ENCODE results near the gene KDM4B.
"Not testable (repeated sequence)": the region's sequence is repeated elsewhere in the genome, so short reads cannot be mapped to it uniquely, and the experiment has no call there.

KDM4B gene

GRCh38 chr19:5158549-5159134 lies 189.7 kb downstream of the KDM4B start:
- in situ Hi-C loops (cut with HindIII; ENCODE audit: low sequenced_read_pairs): not testable (repeated sequence)

- in situ Hi-C loops (cut with HindIII; ENCODE audit: low sequenced_read_pairs): not testable (repeated sequence)
Observed at GRCh38 chr19:5160158-5160795, 191.4 kb downstream of the KDM4B start.

DNA sequence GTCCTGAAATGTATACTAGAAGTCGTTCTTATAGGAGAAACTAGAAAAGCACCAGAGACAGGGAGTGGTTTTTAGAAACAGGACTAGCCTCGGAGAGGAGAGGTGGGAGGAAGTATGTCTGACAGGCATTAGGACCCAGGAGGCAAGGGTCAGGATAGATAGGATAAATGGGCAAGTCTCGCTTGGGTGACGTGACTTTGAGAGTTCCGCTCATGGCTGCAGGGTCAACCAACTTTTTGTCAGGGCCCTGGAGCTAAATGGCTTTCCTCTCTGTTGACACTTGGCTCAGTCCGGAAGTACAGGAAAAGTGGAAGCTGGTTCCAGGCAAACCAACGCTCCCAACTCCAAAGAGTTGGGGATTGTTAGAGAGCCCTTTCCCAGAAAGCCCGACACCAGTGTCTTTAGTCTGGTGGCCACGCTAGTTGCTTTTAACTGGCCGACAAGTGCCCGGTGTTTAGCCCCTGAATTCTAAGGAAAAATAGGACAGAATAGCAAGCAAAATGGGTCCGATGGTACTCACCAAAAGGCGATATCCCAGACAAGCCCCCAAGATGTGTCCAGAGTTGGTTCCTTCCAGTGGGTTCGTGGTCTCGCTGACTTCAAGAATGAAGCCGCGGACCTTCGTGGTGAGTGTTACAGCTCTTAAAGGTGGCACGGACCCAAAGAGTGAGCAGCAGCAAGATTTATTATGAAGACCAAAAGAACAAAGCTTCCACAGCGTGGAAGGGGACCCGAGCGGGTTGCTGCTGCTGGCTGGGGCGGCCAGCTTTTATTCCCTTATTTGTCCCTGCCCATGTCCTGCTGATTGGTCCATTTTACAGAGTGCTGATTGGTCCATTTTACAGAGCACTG lies 196.2 kb downstream of the KDM4B start:
- in situ Hi-C loops (cut with HindIII; ENCODE audit: low sequenced_read_pairs): not testable (repeated sequence)

- in situ Hi-C loops (cut with HindIII; ENCODE audit: low sequenced_read_pairs): no loop called here
Observed at GRCh38 chr19:5165697-5166019, 196.7 kb downstream of the KDM4B start.

DNA sequence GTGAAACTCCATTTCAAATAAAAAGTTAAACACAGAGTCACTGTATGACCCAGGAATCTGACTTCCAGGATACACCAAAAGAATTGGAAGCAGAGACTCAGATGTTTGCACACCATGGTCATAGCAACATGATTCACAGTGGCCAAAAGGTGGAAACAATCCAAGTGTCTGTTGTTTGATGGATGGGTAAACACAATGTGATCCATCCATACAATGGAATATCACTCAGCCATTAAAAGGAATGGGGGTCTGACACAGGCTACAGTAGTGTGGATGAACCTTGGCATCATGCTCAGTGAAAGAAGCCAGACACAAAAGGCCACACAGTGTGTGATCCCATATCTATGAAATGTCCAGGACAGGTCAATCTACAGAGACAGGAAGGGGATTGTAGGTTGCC lies 197.3 kb downstream of the KDM4B start:
- in situ Hi-C loops (cut with HindIII; ENCODE audit: low sequenced_read_pairs): no loop called here

DNA sequence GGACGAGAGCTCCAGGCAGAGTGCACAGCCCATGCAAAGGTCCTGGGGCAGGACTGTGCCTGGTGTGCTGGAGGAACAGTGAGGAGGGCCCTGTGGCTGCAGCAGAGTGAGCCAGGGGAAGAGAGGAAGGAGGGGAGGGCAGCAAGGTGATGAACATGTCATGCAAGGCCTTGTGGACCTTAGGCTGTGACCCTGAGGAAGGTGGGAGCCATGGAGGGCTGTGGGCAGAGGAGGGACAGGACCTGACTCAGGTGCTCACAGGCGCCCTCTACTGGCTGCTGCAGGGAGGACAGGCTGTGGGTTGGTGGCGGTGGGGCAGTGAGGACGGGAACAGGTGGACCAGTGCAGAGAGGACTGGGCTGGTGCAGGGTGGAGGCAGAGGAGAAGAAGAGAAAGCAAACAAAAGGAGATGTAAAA lies 201.4 kb downstream of the KDM4B start:
- in situ Hi-C loops (cut with HindIII; ENCODE audit: low sequenced_read_pairs): no loop called here

DNA sequence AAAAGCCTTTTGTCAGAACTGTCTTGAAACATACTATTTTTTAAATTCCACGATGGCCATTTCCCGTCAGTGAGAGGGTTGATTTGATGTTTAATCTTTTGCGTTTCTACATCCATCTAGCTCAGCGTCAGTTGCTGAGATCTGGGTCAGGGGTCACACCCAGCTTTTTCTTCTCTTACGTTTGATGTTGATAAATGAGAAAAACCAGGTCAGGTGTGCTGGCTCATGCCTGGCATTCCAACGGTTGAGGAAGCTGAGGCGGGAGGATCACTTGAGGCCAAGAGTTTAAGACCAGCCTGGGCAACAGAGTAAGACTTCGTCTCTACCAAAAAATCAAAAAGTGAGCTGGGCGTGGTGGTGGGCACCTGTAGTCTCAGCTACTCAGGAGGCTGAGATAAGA lies 202.8 kb downstream of the KDM4B start:
- in situ Hi-C loops (cut with HindIII; ENCODE audit: low sequenced_read_pairs): no loop called here

DNA sequence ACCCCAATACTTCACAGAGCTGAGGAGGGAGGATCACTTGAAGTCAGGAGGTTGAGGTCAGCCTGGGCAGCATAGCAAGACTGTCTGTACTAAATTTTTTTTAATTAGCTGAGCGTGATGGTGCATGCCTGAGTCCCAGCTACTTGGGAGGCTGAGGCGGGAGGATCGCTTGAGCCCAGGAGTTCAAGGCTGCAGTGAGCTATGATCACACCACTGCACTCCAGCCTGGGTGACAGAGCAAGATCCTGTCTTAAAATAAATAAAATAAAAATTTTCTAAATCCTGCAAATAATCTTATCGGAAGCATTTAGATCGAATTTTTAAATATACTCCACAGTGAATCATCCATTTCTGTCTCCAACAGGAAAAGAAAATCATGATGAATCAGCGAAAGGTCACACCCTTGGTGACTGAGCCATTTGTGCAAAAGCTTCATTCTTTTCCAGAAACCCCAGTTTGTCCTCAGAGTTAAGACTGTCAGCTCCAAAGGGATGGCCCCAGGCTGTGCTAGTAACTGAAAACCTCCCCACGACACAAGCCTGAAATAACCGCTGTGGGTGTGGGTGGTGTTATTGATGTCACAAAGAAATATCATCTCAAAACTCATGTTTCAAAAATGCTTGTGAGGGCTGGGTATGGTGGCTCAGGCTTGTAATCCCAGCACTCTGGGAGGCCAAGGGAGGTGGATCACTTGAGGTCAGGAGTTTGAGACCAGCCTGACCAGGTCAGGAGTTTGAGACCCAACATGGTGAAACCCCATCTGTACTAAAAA lies 204.1 kb downstream of the KDM4B start:
- in situ Hi-C loops (cut with HindIII; ENCODE audit: low sequenced_read_pairs): no loop called here

GRCh38 chr19:5173993-5174392 lies 205.1 kb downstream of the KDM4B start:
- in situ Hi-C loops (cut with HindIII; ENCODE audit: low sequenced_read_pairs): no loop called here

DNA sequence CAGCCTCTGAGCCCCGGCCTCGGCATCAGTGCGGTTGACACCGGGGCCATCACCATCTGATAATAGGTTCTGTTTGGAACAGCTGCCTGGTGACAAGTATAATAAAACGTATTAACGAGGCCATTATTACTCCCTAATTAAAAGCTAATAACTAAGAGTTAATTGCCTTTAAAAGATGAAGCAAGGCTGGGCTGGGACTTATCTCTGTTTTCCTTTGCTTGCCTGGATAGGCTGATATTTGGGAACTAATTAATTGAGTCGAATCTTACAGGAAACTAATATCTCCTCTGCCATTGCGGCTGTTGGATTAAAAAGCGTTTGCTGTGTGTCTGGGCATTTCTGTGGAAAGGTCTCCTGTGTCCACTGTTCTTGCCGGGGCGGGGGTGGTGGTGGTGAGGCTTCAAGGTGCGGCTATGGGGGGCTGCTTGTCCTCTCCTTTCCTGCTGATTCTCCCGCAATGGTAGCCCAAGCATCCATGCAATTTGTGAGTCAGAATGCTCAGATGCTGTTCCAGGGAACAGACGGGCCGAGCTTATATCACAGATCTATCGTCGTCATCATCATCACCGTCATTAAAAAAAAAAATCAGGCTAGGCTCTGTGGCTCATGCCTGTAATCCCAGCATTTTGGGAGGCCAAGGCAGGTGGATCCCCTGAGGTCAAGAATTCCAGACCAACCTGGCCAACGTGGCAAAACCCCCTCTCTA lies 209.0 kb downstream of the KDM4B start:
- in situ Hi-C loops (cut with HindIII; ENCODE audit: low sequenced_read_pairs): no loop called here

DNA sequence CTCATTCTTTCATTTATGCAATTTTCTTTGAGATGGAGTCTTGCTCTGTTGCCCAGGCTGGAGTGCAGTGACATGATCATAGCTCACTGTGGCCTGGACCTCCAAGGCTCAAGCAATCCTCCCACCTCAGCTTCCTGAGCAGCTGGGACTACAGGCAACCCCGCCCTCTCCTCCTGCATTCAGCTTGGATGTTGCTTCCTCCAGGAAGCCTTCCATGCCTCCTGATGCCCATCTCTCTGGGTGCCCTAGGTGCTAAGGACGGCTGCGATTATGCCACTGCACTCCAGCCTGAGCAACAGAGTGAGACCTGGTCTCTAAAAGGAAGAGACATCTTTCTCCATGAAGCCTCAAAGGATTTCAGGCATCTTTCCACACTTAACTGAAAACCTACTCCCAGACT lies 209.9 kb downstream of the KDM4B start:
- in situ Hi-C loops (cut with HindIII; ENCODE audit: low sequenced_read_pairs): no loop called here

DNA sequence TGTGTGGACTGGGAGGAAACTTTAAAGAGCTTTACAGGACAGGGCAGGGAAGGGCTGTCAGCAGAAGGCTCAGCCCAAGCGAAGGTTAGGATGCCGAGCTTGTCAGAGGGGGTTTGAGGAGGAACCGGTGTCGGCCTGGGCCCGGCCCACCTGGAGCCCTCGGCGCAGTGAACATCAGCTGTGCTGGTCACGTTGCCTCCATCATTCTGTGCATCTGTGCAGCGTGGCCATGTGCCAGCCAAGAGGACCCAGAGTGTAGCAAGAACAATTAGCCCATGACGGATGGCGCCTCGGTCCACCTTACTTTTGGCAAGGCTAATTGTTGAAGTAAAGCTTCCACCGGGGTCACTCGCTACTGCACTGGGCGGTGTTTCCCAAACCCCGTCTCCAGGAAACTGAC lies 210.3 kb downstream of the KDM4B start:
- in situ Hi-C loops (cut with HindIII; ENCODE audit: low sequenced_read_pairs): no loop called here

DNA sequence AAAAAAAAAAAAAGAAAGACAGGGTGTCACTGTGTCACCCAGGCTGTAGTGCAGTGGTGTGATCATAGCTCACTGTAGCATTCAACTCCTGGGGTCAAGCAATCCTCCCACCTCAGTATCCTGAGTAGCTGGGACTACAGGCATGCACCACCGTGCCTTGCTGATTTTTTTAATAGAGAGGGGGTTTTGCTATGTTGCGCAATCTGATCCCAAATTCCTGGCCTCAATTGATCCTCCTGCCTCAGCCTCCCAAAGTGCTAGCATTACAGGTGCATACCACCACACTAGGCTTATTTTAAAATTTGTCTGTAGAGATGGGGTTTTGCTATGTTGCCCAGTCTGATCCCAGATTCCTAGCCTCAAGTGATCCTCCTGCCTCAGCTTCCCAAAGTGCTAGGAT lies 212.4 kb downstream of the KDM4B start:
- in situ Hi-C loops (cut with HindIII; ENCODE audit: low sequenced_read_pairs): no loop called here

- in situ Hi-C loops (cut with HindIII; ENCODE audit: low sequenced_read_pairs): no loop called here
Observed at GRCh38 chr19:5182751-5183150, 213.8 kb downstream of the KDM4B start.

DNA sequence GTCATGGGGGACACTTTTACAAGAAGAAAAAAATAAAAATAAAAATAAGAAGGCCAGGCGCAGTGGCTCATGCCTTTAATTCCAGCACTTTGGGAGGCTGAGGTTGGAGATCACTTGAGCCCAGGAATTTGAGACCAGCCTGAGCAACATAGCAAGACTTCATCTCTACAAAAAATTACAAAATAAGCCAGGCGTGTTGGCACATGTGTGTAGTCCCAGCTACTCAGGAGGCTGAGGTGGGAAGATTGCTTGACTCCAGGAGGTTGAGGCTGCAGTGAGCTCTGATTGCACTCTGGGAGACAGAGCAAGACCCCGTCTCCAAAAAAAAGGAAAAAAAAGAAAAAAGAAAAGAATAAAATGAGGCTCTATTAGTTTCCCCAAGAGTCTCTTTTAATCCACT lies 214.7 kb downstream of the KDM4B start:
- in situ Hi-C loops (cut with HindIII; ENCODE audit: low sequenced_read_pairs): no loop called here

GRCh38 chr19:5184930-5185329 lies 216.0 kb downstream of the KDM4B start:
- in situ Hi-C loops (cut with HindIII; ENCODE audit: low sequenced_read_pairs): no loop called here

DNA sequence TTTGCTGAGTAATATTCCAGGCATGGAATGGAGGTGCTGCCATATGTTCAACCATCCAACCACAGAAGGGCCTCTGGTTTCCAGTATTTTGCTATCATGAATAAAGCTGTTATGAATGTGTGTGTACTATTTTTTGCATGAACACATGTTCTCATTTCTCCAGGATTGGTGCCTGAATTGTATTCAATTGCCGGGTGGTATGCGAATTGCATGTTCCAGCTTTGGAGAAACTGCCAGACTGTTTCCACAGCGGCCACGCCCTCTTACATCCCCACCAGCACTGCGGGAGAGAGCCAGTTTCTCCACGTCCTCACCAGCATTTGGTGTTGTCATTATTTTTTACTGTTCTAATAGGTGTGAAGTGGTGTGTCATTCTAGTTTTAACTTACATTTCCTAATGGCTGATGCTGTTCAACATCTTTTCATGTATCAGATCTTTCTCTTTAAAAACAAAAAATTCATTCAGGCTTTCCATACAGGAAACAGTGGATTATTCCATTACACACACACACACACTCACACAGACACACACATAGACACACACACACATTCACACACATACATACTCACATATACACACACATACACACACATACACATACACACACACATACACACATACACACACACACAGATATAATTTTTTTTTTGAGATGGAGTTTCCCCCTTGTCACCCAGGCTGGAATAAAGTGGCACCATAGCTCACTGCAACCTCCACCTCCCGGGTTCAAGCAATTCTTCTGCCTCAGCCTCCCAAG lies 217.6 kb downstream of the KDM4B start:
- in situ Hi-C loops (cut with HindIII; ENCODE audit: low sequenced_read_pairs): no loop called here

- in situ Hi-C loops (cut with HindIII; ENCODE audit: low sequenced_read_pairs): no loop called here
Observed at GRCh38 chr19:5188548-5189317, 219.8 kb downstream of the KDM4B start.

DNA sequence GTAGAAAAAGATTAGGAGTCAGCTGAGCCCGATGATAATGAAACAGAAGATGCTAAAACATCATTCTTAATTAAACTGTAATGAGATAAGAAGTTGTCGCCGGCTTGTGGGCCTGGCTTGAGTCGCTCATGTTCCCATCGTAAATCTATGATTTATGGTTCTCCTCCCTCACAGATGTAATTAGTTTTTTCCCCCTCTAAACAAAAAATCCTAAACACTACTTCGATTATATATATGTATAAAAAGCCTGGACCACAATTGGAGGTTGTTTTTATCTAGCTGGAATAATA lies 220.3 kb downstream of the KDM4B start:
- in situ Hi-C loops (cut with HindIII; ENCODE audit: low sequenced_read_pairs): no loop called here

DNA sequence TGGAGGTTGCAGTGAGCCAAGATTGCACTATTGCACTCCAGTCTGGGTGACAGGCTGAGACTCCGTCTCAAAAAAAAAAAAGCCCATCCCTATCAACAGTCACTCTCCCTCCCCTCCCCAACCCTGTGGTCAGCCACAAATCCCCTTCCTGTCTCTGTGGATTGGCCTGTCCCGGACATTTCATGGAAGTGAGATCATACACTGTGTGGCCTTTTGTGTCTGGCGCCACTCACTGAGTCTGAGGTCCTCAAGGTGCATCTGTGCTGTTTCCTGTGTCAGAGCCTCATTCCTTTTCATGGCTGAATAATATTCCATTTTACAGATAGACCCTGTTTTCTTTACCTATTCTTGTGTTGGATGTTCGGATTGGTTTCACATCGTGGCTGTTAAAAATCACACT lies 222.2 kb downstream of the KDM4B start:
- in situ Hi-C loops (cut with HindIII; ENCODE audit: low sequenced_read_pairs): no loop called here
